Stimulated activated CD4-positive, alpha-beta T cell treated with anti-CD3 and anti-CD28 coated beads, Interleukin-12 subunit alpha, Interleukin-12 subunit beta, amount 100 ng/mL, for 4 hours (primary cell): ENCODE measurements around the gene AGAP3.

Experiments
- DNase-seq: peaks from one replicate; pipeline ENCODE4 v3.0.0-alpha.2; 2020

Gene AGAP3

DNA sequence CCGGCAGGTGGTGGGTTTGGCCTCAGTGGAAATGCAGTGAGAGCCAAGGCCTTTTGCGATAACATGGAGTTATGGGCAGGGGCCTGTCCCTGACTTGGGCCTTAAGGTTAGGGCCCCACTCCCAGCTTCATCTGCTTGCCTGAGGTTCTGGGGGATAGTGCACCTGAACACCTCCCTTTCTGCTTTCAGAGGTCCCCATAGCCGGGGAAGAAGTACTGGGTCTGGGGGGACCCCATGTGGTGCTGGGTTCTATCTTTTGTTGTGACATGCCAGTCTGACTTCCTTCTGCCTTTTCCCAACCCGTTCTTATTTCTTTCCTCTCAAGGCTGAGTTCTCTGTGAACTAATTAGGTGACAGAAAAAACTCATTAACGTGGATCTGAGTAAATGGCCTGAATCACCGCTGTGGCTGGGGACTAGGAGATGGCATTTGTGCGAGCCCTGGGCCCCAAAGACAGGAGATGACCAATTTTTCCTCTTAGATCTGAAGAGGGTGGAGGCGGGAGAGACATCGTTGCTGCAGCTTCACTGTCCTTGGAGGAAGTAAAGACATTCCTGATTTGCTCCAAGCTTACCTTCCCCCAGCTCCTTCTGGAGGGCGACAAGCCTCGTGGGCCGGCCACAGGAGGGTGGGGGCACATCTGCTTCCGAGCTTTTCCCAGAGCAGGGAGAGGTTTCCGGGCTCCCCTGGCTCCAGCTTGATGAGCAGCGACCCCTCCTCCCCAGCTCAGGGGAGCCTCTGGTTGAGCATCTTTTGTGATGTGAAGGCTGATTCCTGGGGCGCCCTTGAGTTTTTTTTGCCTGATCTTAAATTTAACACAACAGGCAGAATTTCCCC, 2.0 kb downstream of the AGAP3 start:
- DNase-seq = no peak

DNA sequence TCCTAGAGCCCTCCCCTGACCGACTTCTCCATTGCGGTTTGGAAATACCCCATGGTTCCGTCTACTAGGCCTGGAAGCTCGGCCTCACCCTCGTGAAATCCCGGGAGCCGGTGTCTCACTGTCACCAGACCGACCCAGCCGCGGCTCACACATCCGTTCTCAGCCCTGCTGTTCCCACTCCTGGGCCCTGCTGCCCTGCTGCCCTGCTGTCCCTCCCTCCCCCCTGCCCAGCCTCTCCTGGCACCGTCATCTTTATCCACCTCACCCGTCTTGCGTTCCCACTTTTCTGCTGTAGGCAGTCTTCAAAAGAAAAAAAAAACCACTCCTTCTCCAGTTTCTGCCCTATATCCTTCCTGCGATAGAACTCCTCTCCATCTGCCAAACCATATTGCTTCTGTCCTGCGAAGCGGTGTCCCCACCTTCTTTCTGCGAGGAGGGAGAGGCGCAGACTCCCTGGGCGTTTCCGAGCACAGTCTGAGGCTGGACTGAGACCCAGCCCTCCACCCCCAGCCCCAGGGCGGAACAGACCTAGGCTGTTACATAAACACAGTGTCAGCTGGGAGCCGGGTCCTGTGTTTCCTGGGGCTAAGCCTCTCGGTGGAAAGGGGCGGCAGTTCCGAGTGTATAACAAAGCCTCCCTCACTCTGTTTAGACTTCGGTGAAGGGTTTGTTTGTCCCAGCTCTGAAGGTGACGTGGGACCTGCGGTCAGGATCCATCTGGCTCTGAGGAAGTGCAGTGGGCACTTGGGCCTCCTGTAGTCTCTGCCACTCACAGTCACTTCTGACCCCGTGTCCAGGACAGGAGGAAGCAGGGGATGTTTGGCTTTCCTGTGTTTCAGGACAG, 2.8 kb downstream of the AGAP3 start:
- no peak for DNase-seq

DNA sequence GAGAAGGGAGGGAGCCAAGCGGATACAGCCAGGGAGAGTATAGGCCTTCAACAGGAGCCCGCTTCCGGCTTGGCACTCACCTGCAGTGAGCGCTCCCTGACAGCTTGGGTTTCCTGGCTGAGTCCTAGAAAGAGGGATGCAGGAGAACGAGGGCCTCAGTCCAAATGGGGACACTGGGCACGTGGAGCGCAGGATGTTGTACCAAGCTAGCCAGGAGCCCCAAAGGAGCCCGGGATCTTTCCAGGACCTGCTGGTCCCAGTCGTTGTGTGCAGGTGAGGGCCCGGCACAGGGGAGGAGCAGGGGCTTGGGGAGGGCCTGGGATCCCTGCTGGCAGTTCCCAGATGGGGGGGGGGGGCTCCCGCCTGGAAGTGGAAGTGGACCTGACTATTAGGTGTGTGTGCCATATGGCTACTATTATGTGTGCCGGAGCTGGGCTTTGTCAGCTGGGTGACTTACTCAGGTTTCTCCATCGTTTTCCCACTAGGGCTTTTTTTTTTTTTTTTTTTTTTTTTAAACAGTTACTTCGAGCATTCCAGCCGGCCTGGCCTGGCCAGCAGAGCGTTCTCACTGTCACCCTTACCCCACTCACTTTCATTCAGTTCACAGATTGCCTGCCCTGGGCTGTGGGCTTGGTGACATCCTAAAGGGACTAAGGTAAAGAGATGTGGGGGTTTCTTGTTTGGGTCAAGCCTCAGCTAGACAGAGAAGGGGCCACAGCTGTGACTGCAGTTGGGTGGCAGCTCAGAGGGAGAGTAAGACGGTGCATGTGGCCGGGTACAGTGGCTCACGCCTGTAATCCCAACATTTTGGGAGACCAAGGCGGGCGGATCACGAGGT, 3.8 kb downstream of the AGAP3 start:
- DNase-seq = no peak

DNA sequence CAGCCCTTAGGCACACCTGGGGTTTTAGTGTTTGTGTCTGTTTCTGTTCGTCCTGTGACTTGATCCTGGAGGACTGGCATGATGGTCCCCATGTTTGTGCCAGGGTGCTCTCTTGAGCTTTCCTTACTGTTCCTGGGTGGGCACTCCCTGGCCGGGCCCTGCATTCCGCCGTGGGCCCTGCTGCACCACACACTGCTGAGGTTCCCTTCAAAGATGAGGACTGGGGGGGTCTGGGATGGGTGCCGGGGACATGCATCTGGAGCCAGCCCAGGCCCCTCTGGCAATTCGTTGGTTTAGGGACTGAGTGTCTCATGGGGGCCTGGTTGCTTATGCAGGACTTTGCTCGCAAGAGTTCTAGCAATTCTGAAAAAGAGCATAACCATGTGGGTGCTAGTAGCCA, 4.7 kb downstream of the AGAP3 start:
- DNase-seq = no peak

DNA sequence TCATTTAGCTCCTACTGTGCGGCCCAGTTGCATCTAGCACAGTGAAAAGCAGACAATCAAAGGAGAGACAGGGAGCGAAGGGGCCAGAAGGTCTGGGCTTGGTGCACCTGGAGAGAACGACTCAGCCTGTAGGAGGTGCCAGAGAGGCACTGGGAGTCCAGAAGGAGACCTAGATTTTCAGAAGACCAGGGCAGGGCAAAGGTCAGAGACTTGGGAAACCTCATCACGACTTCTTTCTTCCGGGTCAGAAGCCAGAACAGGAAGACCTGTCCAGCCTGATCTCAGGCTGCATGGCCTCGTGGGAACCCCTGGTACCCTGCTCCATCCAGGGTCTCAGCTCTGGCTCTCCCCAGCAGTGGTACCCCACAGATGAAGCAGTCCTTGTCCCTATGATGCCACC, 5.2 kb downstream of the AGAP3 start:
- no peak for DNase-seq

DNA sequence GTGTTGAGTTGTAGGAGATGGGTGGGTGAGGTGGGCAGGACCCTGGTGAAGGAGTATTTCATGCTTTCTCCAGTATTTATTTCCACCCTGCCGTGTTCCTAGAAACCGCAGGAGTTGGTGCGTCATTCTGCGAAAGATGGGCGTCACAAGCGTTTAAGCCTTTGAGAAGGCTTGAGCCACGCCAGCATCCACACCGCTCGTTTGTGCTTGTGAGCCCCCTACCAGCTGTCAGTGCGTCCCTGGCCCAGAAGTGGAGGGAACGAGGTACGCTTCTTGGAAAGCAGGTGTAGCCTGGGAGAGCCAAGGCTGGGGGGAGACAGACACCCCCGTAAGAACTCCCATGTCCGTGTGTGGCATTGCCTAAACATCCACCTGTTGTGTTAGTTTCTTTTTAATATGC, 5.7 kb downstream of the AGAP3 start:
- DNase-seq = no peak

DNA sequence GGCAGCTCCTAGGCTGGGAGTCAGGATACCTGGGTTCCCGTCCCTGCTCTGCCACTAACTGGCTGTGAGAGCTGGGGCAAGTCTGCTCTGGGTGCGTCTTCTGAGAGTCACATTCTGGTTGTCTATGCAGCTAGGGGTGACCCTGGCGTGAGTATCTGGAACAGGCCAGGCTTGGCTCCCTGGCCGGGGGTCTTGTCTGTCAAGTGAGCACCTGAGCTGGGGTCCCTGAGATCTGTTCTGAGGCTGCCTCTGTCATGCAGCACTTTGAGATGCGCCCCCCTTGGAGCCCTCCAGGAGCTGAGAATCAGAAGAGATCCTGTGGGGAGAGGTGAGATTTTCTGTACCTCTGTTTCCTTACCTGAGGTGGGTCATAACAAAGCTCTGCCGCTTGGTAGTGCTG, 7.5 kb downstream of the AGAP3 start:
- no peak for DNase-seq

DNA sequence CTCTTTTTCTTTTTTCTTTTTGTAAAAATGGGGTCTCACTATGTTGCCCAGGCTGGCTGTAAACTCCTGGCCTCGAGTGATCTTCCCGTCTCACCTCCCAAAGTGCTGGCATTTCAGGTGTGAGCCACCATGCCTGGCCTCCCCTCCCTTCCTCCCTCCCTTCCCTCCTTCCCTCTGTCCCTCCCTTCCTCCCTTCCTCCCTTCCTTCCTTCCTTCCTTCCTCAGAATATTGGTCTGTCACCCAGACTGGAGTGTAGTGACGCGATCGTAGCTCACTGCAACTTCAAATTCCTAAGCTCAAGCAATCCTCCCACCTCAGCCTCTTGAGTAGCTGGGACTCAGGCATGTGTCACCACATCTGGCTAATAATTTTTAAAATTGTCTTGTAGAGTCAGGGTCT, 8.4 kb downstream of the AGAP3 start:
- no peak for DNase-seq

DNA sequence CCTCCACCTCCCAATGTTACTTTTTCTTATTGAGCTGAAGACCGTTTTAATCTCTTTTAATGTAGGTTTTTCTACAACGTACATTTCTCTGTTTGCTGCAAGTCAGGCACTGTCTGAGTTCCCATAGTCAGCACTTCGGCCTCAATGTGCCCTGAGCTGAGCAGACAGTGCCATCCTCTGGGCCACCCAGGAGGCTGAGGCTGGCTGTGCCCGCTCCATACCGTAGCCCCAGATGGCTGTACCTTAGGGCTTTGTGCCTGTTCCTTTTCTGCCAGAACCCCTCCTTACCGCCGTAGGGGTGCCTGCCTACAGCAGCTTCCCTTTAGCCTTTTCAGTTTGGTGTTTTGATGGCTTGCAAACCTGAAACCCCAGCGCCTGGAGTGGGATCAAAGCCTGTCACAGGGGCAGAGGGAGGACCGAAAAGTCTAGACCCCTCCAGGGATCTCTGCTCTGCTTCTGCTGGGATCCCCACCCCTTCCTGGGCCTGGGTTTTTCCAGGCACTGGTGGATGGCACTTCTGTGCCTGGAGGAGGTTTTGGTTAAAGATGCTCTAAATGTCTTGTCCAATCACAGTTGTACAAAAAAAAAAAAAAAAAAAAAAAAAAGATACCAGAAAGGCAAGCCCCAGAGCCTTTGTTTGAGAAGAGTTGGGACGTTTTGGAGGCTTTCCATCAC, 9.0 kb downstream of the AGAP3 start:
- no peak for DNase-seq

DNA sequence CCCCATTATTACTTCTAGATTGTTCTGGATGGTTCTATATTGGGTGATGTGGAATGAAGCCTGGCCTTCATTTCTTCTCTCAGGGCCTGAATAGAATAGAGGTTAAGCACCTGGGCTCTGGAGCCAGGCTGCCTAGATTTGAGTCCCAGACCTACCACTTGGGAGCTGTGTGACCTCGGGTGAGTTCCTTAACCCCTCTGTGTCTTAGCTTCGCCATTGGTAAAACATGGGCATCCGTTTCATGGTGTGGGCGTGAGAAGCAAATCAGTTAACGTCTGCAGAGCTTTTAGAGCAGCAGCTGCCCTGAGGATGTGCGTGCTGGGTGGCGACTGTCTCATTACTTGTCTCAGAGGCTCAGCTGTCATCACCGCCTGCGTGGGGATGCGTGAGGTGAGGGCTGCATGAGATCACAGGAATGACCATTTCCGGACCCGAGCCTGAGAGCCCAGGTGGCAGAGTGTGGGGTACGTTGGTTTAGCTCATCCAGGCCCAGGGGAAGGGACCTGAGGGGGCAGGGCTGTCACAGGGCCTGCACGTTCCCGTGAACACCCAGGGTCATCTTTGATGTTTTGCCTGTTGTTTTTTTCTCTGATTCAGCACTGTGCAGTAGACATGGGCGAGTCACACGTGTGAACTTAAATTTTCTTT, 9.7 kb downstream of the AGAP3 start:
- DNase-seq = no peak

DNA sequence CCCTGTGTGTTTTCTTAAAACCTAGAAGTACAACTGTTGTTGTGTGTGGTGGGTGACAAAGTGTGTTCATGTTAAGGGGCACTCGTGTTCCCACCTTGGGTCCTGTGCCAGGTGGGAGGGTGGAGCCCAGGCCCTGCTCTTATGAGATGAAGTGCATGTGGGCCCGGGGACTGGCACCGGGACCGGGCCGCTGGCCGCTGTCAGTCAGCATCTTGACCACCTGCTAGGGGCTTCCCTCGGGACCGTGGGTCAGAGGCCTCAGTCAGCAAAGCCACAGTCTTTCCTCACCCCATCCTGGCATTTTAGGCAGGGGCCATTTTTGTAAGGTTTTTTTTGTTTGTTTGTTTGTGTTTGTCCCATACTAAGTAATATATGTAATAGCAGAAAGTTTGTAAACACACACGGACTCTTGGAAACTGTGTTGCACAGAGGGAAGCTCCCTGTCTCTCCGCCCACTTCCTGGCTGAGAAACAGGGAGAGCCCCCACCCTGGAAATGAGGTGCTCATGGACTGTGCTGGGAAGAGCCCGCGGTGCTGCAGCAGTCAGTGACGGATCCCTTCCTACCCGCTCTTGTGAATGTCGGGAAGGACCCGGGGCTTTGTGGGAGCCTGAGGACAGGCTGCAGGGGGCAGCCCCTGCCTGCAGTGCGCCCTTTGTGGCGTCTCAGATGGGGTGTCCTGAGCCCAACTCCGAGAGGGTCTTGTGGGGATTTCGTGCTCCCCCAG, 13.4 kb downstream of the AGAP3 start:
- DNase-seq = no peak

DNA sequence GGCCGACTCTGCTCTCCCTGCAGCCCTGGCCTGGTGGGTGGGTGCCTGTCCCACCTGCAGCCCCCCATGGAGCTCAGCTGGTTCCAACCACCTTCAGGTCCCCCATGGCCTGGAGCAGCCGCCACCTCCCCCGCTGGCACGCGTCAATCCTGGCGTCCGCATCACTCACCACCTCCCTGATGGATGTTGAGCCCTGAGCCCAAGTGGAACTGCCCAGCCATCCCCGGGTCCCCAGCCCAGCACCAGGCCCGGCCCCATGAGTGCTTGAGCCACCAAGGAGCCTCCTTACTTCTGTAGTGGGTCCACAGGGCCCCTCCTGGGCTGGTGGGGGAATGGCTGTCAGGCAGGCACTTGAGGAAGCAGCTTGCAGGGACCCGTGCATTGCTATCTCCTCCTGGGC, 14.6 kb downstream of the AGAP3 start:
- no peak for DNase-seq

DNA sequence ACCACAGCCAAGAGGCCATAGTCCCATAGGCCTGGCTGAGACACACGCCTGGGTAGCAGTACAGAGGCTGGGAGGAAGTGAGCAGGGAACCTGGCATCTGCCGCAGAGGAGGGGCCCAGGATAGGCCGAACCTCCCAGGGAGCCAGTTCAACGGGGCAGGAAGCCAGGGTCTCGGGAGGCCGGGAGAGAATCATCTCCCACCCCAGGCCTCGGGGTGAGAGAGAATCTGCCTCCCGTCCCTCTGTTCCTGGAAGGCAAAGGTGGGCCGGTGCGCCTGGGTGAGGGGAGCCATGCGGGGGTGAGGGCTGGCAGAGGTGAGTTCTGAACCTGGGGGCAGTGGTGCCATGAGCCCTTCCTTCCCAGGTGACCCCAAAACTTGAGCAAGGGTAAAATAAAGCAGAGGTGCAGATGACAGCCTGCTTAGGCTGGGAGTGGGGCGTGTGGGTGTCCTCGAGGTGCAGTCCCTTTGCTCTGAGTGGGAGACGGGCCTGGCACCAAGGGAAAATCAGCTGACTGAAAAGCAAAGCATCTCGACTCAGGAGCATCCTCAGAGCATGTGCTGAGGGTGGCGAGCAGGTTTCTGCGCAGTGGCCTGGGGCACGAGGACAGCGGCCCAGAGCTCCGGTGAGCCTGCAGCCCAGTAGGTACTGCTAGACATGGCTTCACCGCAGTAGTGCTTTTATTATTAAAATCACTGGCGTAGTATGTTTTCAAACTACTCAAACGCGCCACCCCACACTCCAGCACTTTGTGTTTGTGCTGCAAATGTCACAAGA, 15.5 kb downstream of the AGAP3 start:
- no peak for DNase-seq

DNA sequence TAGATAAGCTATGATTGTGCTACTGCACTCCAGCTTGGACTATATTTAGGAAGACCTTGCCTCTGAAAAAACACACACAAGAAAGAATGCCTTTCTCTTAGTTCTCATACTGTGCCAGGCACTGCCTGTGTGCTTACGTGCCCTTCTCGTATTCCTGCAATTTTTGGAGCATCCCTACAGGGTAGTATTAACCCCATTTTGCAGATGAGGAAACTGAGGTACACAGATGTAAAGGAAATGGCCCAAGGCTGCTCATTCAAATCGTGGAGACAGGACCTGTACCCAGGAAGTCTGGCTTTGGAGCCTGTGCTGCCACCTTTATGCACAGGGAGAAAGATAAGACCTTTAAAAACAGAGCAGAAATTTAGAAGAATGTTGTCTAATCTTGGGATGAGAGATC, 16.7 kb downstream of the AGAP3 start:
- no peak for DNase-seq

DNA sequence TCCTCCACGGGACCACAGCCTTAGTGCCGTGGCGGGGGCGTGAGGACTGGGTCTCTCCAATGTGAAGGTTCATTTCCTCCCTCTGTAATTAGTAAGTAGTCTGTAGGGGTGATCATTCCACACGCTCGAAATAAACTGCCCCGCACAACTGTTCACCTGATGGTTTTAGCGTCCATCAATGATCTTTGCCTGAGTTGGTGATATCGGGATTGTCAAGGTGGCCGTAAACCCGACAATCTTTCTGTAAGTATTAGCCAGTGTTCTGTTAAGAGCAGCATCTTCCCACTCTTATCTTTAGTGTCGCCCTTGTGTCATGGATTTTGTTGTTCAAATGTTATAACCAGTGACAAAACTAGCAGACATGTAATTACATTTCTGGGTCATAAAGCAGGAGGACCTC, 17.7 kb downstream of the AGAP3 start:
- DNase-seq = no peak

DNA sequence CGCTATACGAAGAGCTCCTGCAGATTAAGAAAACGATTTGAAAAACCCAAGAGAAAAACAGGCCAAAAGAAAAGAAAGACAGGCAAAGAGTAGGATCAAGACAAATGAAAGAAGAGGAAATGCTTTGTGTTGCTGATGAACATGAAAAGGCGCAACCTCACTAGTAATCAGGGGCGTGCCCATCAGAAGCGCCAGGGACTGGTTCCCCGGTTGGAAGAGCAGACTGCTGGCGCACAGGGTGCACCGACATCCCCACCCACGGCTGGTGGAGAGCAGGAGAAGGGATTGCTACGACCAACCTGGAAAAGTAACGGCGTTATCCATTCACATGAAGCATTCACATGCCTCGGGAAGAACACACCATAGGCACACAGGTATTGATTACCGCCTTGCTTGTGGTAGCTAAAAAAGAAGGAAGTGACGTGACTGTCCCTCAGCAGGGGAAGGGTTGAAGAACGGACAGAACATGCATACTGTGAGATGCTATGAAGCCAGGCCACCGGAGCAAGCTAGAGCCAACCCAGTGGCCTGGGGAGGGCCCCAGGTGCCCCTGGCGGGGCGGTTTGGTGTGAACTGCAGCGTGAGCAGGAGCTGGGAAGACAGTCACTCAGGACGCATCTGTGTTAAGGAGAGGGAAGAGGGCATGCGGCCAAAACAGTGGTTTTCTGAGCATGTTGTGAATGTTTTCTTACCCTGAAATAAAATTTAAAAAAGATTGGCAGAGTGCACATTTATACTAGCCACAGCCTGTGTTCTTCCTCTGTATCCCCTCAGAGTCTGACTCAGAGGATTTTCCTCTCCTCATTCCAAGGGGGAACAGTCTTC, 18.3 kb downstream of the AGAP3 start:
- DNase-seq = no peak

DNA sequence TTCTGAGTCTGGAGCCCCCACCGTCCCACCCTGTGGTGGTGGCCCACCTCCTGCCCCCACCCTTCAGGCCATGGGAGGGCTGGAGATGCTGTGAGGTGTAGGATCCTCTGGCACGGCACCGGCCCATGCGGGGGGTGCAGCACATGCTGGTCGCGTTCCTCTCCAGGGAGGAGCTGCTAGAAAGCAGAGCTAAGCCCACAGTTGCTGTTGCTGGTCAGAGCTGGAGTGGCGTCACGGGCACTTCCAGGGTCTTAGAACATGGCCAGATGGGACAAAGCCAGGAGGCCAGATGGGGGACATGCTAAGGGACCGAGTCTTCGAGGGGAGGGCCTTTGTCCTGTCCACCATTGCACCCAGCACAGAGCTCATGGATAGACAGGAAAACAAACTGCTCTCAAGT, 21.6 kb downstream of the AGAP3 start:
- DNase-seq = no peak

DNA sequence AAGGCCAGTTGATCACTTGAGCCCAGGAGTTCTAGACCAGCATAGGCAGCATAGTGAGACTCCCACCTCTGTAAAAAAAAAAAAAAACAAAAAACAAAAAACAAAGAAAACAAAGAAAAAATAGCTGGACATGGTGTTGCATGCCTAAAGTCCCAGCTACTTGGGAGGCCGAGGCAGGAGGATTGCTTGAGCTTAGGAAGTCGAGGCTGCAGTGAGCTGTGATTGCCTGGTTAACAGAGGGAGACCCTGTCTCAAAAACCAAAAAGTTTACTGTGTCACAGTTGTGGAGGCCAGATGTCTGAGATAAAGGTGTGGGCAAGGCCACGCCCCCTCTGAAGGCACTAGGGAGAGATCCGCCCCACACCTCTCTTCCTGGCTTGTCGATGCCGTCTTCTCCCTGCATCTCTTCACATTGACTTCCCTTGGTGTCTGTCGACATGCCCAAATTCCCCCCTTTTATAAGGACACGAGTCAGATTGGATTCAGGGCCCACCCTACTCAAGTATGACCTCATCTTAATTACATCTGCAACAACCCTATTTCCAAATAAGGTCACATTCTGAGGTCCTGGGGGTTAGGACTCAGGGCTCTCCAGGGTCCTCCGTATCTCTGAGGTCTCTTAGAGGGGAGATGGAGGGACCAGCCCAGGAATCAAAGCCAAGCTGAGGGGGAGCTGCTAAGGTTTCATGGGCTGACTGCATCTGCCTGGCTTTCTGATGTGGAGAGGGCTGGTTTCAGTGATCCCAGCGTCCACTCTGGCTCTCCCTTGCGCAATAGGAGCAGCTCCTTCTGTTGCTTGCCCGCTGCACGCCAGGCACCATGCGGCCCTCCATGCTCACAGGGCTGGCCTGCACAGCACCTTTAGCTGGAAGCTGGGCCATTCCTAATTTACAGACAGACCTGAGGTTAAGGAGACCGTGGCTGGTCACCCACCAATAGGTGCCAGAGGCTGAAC, 23.1 kb downstream of the AGAP3 start:
- no peak for DNase-seq
